Measurements from ENCODE around the gene FNIP2.
"Not testable (repeated sequence)": the region's sequence is repeated elsewhere in the genome, so short reads cannot be mapped to it uniquely, and the experiment has no call there.

FNIP2 gene

GRCh38 chr4:158826057-158826456 lies 57.2 kb downstream of the FNIP2 start:
- H3K27me3 ChIP-seq (ENCODE audit: insufficient read depth, low read depth): no peaks in the 10 kb centered on the region
- no peak overlapping the region for H3K4me3 ChIP-seq (IDR thresholded peaks at IDR 0.05; ENCODE audit: insufficient read depth, low read depth, low read length)
- H3K79me2 ChIP-seq (ENCODE audit: insufficient read depth, low read depth): peaks cover 18% of the 10 kb centered on the region; the same call in 1 of the 2 replicates
- H2AFZ ChIP-seq (ENCODE audit: low read depth): peak overlapping the region; percentile 26; the same call in 1 of the 2 replicates
- H4K20me1 ChIP-seq (ENCODE audit: insufficient read depth): no peaks in the 10 kb centered on the region
- H3K4me1 ChIP-seq (ENCODE audit: low read depth, poor library complexity, severe bottlenecking): peaks cover 70% of the 10 kb centered on the region
- H3K9ac ChIP-seq: peak overlapping the region; percentile 25; the same call in 1 of the 2 replicates
- H3K4me2 ChIP-seq: peak overlapping the region; percentile 74
- TF ChIP-seq CTCF (conservative IDR thresholded peaks at IDR 0.05; ENCODE audit: low read depth, low read length): no peak
- H3K36me3 ChIP-seq (ENCODE audit: insufficient read depth): no peaks in the 10 kb centered on the region
- peak overlapping the region; percentile 68 for H3K27ac ChIP-seq

- Histone ChIP-seq H3K79me2 (ENCODE audit: insufficient read depth, low read depth) (peaks cover 10% of the 10 kb centered on the region; the same call in 1 of the 2 replicates), H3K4me1 (ENCODE audit: low read depth, poor library complexity, severe bottlenecking) (peaks cover 62% of the 10 kb centered on the region), H3K4me3 (IDR thresholded peaks at IDR 0.05; ENCODE audit: insufficient read depth, low read depth, low read length) (no peak overlapping the region), H3K4me2 (peak overlapping the region; percentile 74), H3K27me3 (ENCODE audit: insufficient read depth, low read depth) (no peaks in the 10 kb centered on the region), H3K27ac (peak overlapping the region; percentile 68; the same call in 1 of the 2 replicates), H4K20me1 (ENCODE audit: insufficient read depth) (no peaks in the 10 kb centered on the region), H2AFZ (ENCODE audit: low read depth) (no peak overlapping the region), H3K9ac (no peak overlapping the region), H3K36me3 (ENCODE audit: insufficient read depth) (no peaks in the 10 kb centered on the region)
- TF ChIP-seq CTCF (conservative IDR thresholded peaks at IDR 0.05; ENCODE audit: low read depth, low read length): no peak
Observed at GRCh38 chr4:158826882-158827281, 58.1 kb downstream of the FNIP2 start.

- H4K20me1 ChIP-seq (ENCODE audit: insufficient read depth): no peaks in the 10 kb centered on the region
- no peak overlapping the region for H3K4me3 ChIP-seq (IDR thresholded peaks at IDR 0.05; ENCODE audit: insufficient read depth, low read depth, low read length)
- no peak overlapping the region for H3K9ac ChIP-seq
- no peak overlapping the region for H2AFZ ChIP-seq (ENCODE audit: low read depth)
- no peaks in the 10 kb centered on the region for H3K36me3 ChIP-seq (ENCODE audit: insufficient read depth)
- TF ChIP-seq CTCF (conservative IDR thresholded peaks at IDR 0.05; ENCODE audit: low read depth, low read length): no peak
- no peaks in the 10 kb centered on the region for H3K27me3 ChIP-seq (ENCODE audit: insufficient read depth, low read depth)
- H3K4me2 ChIP-seq: peak overlapping the region; percentile 74
- H3K27ac ChIP-seq: peak overlapping the region; percentile 68; the same call in 1 of the 2 replicates
- peaks cover 10% of the 10 kb centered on the region; the same call in 1 of the 2 replicates for H3K79me2 ChIP-seq (ENCODE audit: insufficient read depth, low read depth)
- peaks cover 61% of the 10 kb centered on the region for H3K4me1 ChIP-seq (ENCODE audit: low read depth, poor library complexity, severe bottlenecking)
Observed at GRCh38 chr4:158827543-158827981, 58.7 kb downstream of the FNIP2 start.

GRCh38 chr4:158828151-158828550 lies 59.3 kb downstream of the FNIP2 start:
- not testable (repeated sequence) for H3K36me3 ChIP-seq (ENCODE audit: insufficient read depth); H3K9ac ChIP-seq; H3K27ac ChIP-seq; H3K4me3 ChIP-seq (IDR thresholded peaks at IDR 0.05; ENCODE audit: insufficient read depth, low read depth, low read length); H3K79me2 ChIP-seq (ENCODE audit: insufficient read depth, low read depth); H3K4me2 ChIP-seq; H2AFZ ChIP-seq (ENCODE audit: low read depth); H4K20me1 ChIP-seq (ENCODE audit: insufficient read depth); H3K27me3 ChIP-seq (ENCODE audit: insufficient read depth, low read depth)
- peaks cover 55% of the 10 kb centered on the region for H3K4me1 ChIP-seq (ENCODE audit: low read depth, poor library complexity, severe bottlenecking)

GRCh38 chr4:158829254-158829653 lies 60.4 kb downstream of the FNIP2 start:
- Histone ChIP-seq H3K4me3 (IDR thresholded peaks at IDR 0.05; ENCODE audit: insufficient read depth, low read depth, low read length) (no peak overlapping the region), H4K20me1 (ENCODE audit: insufficient read depth) (no peaks in the 10 kb centered on the region), H3K27ac (no peak overlapping the region), H3K36me3 (ENCODE audit: insufficient read depth) (no peaks in the 10 kb centered on the region), H3K9ac (no peak overlapping the region), H3K79me2 (ENCODE audit: insufficient read depth, low read depth) (no peaks in the 10 kb centered on the region), H2AFZ (ENCODE audit: low read depth) (no peak overlapping the region), H3K4me1 (ENCODE audit: low read depth, poor library complexity, severe bottlenecking) (peaks cover 44% of the 10 kb centered on the region), H3K27me3 (ENCODE audit: insufficient read depth, low read depth) (no peaks in the 10 kb centered on the region), H3K4me2 (no peak overlapping the region)
- no peak for TF ChIP-seq CTCF (conservative IDR thresholded peaks at IDR 0.05; ENCODE audit: low read depth, low read length)

Data from KMS-11 (cell line).